Epithelial cell of esophagus (primary cell): ENCODE results near the gene IQGAP2.

Experiments
- DNase-seq: peaks from one replicate; pipeline ENCODE4 v3.0.0; 2010; ENCODE audit warnings: low read depth
- H3K4me3 ChIP-seq: 2 replicates; pipeline ENCODE4 v1.5.1; 2011; ENCODE audit warnings: mild to moderate bottlenecking, low read length, control low read depth
- CTCF ChIP-seq: IDR thresholded peaks from 2 replicates; pipeline ENCODE4 v1.5.1; 2011; ENCODE audit warnings: low read depth, mild to moderate bottlenecking, low read length, control low read depth, inconsistent platforms; ENCODE audit not compliant: insufficient read depth; ENCODE audit errors: missing control alignments

The IQGAP2 gene

GRCh38 chr5:76490960-76491359 lies 87.9 kb downstream of the IQGAP2 start:
- no peak for DNase-seq
- TF ChIP-seq CTCF, result no peak
- H3K4me3 ChIP-seq, result no peak overlapping the region

- no peak for TF ChIP-seq CTCF
- H3K4me3 ChIP-seq, result no peak overlapping the region
- DNase-seq, result no peak
These were observed 89.7 kb downstream of the IQGAP2 start for GRCh38 chr5:76492819-76493189.

GRCh38 chr5:76493190-76493837 lies 90.2 kb downstream of the IQGAP2 start:
- TF ChIP-seq CTCF, result no peak
- no peak for DNase-seq
- H3K4me3 ChIP-seq, result no peak overlapping the region

GRCh38 chr5:76494201-76494600 lies 91.1 kb downstream of the IQGAP2 start:
- no peak overlapping the region for H3K4me3 ChIP-seq
- no peak for TF ChIP-seq CTCF
- no peak for DNase-seq

- TF ChIP-seq CTCF, result no peak
- H3K4me3 ChIP-seq, result no peak overlapping the region
- DNase-seq, result no peak
These were observed 92.8 kb downstream of the IQGAP2 start for GRCh38 chr5:76495870-76496269.

GRCh38 chr5:76497065-76497460 lies 94.0 kb downstream of the IQGAP2 start:
- TF ChIP-seq CTCF, result no peak
- DNase-seq, result no peak
- H3K4me3 ChIP-seq, result no peak overlapping the region

- no peak overlapping the region for H3K4me3 ChIP-seq
- no peak for TF ChIP-seq CTCF
- no peak for DNase-seq
These were observed 95.1 kb downstream of the IQGAP2 start for GRCh38 chr5:76497986-76498717.
